NCI-H510A (cell line): ENCODE data around the gene MBD5.

Experiments used
- DNase-seq: peaks from one replicate; lab custom pipeline; 2025; lab: John Stamatoyannopoulos, UW

Gene MBD5

DNA sequence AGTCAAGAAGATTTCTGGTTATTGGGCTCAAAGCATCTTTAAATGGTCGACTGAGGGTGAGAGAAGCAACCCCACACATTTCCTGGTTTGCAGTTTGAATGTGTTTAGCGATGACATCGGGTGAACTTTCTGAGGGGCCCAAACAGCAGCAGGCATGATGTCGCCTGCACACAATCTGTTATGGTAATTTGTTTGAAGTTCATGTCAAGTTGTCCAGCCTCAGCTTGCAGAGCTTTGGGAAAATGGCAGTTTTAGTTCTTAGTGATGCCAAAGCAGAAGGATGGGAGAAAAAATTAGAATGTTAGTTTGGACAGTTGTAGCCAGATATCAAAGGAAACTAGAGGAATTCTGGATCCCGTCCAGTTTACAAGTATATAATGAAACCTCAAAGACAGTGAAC is 284.6 kb downstream of the MBD5 start:
- no peak for DNase-seq

DNA sequence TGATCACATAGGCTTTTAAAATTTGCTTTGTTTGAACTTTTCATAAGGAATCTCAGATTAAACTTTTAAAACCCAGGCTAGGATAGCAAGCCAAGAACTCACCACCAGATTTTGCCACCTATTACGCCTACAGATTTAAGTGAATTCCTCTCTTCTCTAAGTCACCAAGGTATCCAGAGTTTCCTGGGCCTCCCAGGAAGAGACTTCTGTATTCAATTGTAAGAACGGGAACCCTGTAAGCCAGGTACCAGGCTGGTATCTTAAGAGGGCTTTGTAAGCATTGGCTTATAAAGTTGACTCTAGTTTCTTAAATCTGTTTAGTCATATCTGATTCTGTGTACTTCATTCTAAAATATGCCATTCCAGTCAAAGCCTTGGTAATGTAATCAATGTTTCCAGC is 285.1 kb downstream of the MBD5 start:
- no peak for DNase-seq

DNA sequence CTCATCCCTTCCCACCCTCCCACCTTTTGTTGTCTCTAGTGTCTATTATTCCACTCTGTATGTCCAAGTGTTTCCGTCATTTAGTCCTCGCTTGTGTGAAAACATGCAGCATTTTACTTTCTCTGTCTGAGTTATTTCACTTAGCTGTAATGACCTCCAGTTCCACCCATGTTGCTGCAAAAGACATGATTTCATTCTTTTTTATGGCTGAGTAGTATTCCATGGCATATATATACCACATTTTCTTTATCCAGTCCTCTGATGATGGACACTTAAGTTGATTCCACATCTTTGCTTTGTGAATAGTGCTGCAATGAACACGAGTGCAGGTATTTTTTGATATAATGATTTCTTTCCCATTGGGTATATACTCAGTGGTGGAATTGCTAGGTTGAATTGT is 296.7 kb downstream of the MBD5 start:
- DNase-seq: no peak

DNA sequence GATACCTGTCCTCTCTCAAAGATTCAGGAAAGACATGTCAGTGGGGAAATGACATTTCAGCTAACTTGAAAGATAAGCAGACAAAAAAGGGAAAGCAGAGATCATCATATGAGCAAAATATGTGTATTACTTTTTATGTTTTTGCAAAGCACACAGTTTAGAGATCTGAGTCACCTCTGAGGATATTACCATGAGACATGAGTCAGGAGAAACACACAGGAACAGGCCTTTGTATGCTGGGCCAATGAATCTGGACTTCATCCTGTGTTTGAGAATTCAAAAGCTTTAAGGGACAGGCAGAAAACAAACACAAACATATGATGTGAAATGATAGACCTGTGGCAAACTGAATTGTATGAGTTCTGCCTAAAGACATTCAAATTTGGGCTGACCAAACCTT is 317.6 kb downstream of the MBD5 start:
- no peak for DNase-seq

DNA sequence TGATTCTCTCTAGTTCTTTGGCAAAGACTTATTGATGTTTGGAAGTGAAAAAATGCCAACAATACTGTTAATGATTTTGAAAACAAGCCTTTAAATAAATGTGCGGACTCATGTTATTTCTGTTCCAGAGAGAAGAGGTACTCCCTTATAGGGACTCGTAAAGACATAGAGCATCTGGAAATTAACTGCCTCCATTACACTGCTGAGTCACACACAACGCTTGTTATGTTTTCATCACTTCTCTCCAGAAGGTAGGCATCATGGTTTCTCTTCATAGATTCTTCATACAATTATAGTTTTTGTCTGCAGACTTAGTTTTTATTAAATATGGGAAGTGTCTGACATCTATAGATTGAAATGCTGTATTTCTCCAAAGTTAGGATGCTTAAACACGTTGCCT is 321.2 kb downstream of the MBD5 start:
- DNase-seq: no peak

DNA sequence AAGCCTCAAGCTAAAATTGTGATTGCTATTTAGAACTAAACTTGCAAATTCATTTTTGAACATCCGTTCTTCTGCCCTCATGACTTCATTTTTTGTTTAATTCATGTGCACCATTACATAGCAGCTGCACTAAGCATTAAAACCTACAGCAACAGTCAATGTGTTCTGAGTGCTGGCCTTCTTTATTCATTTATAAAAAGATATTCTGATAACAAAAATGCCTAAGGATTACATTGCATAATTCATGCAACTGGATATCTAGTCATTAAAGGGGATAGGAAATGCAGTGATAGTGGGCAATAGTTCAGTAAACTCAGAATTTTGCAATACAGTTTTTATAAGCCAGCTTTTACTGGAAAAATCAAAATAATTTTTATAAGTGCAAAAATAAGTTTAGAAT is 329.3 kb downstream of the MBD5 start:
- DNase-seq: no peak

DNA sequence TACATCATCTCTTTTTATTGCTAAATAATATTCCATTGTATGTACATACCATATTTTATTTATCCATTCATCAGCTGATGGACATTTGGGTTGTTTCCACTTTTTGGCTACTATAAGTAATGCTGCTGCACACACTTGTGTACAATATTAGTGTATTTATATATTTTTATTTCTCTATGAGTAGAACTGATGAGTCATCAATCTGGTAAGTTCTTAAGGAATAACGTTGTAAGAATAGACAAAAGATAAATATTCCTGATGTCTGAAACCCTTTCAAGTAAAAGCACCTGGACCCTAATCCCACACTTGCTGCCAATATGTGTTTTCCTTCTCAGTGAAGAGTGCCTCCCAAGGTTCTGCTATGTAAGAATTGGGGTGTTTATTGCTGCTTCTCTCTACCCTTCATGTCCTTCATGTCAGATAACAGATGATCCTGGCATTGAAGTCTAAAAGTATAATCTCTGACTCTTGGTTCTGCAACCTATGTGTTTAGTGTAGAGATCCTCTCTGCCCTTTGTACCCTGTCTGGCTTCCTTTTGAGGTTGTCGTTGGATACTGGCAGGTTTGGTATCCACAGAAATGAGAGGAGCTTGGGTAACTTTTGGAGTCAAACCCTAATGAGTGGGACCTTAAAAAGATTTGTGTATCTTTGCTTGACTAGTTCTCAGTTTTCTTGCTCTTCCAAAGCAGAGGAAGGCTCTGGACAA is 330.7 kb downstream of the MBD5 start:
- DNase-seq: no peak

DNA sequence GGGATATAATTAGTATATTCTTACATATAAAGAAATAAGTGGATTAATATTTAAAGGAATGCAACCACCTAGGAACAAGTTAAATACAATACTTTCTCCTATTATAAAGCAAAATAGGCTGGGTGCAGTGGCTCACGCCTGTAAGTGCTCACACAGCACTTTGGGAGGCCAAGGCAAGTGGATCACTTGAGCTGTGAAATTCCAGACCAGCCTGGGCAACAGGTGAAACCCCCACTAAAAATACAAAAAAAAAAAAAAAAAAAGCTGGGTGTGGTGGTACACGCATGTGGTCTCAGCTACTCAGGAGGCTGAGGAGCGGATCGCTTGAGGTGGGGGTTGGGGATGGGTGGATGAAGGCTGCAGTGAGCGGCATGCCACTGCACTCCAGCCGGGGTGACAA is 337.5 kb downstream of the MBD5 start:
- DNase-seq: no peak

DNA sequence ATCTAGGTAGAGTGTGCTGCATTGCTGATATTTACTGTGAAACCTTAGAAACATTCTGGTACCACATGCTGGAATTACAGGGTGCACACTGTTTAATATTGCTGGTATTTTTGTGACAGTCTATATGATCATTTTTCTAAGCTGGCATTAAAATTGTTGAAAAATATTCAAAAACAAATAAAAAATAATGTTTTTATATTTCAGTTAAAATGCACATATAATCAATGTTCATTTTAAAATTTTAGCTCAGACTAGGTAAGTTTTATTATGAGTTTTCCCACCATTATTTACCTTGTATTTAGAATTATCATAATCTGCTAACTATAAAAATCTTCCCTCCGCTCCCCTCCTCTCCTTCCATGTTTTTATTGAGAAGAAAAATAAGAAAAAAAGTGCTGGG is 339.8 kb downstream of the MBD5 start:
- no peak for DNase-seq

DNA sequence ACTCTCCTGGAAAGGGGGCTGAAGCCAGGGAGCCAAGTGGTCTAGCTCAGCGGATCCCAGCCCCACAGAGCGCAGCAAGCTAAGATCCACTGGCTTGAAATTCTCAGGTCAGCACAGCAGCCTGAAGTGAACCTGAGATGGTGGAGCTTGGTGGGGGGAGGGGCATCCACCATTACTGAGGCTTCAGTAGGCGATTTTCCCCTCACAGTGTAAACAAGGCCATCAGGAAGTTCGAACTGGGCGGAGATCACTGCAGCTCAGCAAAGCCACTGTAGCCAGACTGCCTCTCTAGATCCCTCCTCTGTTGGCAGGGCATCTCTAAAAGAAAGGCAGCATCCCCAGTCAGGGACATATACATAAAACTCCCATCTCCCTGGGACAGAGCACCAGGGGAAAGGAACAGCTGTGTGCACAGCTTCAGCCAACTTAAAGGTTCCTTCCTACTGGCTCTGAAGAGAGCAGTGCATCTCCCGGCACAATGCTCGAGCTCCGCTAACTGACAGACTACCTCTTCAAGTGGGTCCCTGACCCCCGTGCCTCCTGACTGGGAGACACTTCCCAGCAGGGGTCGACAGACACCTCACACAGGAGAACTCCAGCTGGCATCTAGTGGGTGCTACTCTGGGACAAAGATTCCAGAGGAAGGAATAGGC is 341.4 kb downstream of the MBD5 start:
- DNase-seq: peak; percentile 34

DNA sequence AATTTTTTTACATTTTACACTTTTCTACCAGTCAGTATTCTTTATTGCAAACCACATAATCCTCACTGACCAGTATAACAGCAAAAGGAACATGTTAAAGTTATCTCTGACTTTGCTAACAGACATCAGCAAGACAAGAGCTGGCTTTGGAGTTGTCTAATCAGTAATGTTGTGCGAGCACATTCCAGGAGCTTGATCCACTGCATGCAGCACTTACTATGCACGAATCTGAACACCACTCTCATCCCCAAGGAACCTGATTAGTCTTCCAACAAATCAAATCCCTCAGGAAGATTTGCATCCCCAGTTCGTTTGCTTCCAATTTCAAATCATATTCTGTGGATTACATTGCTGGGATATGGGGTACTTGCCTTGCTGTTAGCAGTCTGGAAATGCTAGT is 354.3 kb downstream of the MBD5 start:
- no peak for DNase-seq

DNA sequence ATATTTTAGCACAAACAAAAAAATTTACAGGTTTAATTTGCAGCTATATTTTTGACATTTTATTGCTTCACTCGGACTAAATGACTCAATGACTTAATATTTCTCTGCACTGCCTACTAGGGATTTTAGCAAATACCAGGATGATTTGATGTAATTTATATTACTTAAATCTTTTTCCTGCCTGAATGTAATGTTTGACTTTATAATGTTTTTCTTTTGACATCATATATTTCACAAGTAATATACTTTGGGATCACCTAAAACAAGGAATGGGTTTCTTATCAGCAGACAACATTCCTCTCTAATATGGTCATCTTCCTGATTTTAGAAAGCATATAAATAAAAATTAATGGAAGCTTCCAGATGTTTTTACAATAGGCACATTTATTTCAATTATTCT is 370.4 kb downstream of the MBD5 start:
- DNase-seq: no peak

DNA sequence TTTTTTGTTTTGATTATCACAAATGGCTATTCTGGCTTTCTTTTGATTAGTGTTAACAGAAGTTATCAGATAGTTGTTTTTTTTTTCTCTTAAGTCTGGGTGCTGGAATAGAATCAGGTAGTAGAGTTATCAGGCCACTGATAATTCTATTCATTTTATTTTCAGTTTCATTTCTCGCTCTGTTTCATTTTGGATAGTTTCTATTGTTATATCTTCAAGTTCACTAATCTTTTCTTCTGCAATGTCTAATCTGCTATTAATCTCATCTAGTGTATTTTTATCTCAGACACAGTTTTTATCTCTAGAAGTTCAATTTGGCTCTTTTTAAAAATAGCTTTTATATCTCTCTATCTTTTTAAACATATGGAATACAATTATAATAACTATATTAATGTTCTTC is 381.9 kb downstream of the MBD5 start:
- DNase-seq: no peak

DNA sequence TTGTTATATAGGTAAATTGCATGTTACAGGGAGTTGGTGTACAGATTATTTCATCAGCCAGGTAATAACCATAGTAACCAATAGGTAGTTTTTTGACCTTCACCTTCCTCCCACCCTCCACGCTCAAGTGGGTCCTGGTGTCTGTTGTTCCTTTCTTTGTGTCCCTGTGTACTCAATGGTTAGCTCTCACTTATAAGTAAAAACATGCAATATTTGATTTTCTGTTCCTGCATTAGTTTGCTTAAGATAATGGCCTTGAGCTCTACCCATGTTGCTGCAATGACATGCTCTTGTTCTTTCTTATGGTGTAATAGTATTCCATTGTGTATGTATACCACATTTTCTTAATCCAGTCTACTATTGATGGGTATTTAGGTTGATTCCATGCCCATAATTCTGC is 390.0 kb downstream of the MBD5 start:
- no peak for DNase-seq

DNA sequence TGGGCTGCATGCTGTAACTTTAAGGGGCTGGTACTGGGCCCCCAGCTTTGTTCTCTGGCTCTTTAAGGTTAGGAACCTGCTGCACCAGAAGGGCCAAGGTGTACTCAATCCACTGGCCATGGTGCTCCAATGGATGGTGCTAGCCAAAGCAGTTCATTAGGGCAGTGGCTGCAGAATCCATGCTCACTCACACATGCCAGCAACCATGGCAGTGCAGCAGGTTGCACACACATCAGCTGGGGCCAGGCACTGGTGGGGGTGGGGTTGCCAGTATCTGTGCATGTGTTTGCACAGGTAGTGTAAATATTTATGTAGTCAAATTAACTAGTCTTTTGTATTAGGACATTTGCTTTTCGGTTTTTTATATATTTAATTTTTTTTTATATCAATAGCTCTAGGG is 395.4 kb downstream of the MBD5 start:
- DNase-seq: no peak

DNA sequence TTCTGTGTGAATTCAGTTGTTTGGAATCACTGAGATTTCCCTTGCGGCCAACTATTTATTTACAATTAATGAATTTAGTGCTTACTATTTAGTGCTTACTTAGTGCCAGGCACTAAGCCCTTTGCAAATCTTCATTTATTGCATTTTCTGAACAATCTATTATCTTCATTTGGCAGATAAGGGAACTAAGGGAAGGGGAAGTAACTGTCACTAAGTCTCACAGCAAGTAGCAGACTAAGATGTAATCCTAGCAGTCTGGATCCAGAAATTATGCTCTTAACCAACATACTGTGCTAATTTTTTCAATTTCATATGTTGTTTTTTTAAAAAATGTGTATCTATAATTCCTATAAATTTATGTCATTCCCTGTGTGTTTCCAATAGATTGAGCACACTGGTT is 409.2 kb downstream of the MBD5 start:
- DNase-seq: no peak

DNA sequence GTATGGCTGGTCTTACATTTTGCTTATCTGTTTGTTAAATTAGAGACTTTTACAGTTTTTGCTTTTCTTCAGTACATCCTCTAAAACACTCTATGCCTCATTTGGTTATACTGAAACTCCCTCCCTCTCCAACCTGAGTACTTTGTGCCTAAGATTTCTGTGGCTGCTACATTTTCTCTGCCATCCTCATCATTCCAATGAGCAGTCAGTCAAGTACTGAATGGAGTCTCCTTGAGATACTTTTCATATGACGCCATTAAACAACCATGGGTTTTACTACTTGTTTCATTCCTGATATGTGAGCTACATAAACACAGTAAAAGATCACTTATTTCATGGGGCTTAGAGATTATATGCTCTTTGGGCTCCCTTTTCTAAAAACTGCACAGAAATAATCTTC is 427.0 kb downstream of the MBD5 start:
- no peak for DNase-seq

DNA sequence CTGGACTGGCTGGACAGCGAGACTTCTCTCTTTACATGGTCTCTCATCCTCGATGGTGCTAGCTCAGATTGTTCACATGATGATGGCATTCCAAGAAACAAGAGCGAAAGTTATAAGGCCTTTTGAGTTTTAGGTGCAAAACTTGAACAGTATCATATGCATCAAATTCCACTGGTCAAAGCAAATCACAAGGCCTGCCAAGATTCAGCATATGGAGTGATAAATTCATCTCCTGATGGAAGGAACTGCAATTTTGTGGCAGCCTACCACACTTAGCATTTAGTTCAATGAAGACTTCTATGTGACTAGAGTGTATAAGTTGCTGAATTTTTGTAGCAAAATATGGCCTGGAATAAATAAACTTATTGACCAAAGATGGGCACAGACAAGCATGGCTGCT is 429.6 kb downstream of the MBD5 start:
- DNase-seq: no peak

DNA sequence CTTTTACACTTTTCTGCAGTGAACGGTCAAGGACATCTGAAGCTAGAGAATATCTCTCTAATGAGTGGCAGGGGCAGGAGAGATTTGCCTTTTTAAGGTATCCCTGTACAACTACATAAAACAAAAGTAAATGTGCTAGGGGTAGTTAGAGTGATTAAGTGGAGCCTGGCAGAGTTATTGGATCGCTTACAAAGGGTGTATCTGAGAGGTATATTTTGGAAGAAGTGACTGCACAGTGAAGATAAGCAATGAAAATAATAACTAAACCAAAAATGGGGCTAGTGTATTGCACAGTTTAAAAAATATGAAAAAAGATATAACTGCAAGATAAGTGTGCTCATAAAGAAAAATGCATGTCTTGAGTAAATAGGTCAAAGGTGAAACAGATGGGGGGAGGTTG is 430.2 kb downstream of the MBD5 start:
- DNase-seq: no peak

DNA sequence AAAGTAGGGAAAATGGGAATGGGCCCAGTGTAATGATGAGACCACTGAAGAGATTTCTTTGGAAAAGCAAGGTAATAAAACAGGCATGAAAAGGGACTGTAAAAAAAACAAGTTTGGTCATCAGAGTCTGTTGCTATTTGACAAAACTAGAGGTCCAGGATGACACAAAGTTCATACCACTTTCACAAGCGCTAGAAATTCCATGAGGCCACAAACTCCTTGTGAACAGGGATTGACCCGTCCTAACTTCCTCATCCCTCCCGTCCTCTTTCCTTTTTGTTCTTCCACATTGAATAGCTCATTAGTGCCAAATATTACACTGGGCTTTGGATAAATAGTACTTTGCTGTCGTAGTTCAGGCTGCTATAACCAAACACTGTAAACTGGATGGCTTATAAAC is 434.9 kb downstream of the MBD5 start:
- no peak for DNase-seq

DNA sequence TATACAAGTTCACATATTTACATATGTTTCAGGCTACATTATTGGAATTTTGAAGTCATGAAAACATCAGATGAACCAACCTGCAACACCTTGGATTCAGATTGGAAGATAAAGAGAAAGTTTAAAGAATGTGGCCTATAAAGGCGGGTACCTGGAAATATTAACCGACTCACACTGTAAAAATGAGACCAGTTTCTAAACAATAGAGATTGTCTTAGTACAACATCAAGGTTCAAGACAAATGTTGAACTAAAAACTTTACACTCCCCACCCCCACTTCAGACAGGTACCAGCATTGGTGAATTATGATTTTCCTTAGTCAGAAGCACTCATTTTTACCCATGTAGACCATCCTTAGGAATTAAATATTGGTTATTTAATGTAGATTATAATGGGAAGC is 437.3 kb downstream of the MBD5 start:
- DNase-seq: no peak

DNA sequence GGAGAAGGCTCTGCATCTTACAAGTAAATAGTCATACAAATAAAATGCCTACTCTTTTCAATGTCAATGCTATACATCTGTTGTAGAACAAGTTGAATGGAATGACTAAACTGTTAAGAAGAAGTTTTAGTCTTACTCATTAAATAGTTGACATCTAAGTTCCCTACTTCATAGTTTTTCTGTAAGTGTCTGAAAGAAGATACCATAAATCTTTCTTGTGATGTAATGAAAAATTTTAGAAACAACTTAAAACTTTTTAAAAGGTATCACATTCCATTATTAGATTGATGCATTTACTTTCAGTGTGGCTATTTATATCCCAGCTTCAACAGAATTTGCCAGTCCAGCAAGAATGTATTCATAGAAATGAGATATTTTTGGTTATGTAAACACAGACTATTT is 438.5 kb downstream of the MBD5 start:
- no peak for DNase-seq

DNA sequence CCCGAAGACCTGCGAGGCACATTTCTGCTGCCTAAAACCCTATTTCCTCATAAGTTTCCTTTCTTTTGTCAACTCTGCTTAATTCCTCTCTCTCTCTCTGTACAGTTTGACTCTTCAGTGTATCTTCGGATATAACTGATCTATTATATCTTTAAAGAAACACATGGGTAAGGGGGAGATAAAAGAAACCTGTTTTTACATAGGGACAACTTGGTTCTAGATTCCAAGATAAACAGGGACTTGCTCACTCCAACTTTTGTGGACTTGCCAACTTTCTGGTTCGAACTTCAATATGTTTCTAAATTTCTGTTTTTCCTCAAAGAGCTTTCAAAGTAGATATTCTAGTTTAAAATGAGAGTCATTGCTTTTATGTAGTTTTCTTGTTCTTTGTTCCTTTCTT is 441.0 kb downstream of the MBD5 start:
- DNase-seq: no peak

DNA sequence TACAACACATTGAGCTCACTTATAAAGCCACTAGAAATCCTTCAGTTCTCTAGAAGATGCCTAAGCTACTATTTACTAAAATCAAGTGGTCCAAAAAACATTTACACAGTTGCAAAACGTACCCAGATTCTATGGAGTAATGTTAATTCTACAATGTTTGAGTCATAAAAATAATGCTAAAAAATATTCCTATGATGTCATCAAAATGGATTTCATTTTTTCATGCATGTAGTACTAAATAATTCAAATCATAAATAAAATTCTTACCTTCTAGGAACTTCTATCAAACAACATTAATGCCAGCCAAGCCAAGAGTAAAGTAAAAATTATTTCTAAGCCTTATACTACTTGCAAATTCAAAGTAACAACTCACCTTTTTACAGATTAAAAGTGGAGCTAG is 454.7 kb downstream of the MBD5 start:
- DNase-seq: no peak
